GM18909 (cell line): ENCODE measurements around the gene MYOT.

ENCODE experiments used
- ATAC-seq: cut with Tn5 transposase; IDR thresholded peaks from one replicate; pipeline ENCODE4 v1.9.1; 2021; ENCODE audit warnings: mild to moderate bottlenecking; ENCODE audit not compliant: unreplicated experiment, poor library complexity

MYOT gene

DNA sequence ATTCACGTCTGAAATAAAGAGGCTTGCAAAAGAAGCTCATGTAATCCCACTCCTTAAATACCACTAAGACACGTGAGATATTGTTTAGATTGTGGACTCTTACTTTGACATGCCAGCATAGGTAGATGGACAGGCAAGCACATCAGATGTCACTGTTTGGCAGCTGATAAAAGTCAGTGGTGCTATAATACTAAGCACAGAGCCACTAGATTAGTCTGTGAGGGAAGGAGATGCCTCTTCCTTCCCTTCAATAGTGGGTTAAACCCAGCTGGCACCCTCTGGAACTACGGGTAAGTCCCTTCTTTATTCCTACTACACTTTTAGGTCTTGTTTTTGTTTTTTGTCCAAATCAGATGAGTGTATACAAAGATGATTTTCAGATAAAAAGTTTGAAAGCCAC, at the start of gene MYOT:
TSS of gene MYOT (plus strand) at position 197 of the 400 bp plus-strand sequence. CDS start 2,792 bp downstream, outside the sequence.
- no peak for ATAC-seq

GRCh38 chr5:137819766-137820165, 47.9 kb upstream of the MYOT start:
- no peak for ATAC-seq

GRCh38 chr5:137822158-137822764, 45.4 kb upstream of the MYOT start:
- no peak for ATAC-seq

DNA sequence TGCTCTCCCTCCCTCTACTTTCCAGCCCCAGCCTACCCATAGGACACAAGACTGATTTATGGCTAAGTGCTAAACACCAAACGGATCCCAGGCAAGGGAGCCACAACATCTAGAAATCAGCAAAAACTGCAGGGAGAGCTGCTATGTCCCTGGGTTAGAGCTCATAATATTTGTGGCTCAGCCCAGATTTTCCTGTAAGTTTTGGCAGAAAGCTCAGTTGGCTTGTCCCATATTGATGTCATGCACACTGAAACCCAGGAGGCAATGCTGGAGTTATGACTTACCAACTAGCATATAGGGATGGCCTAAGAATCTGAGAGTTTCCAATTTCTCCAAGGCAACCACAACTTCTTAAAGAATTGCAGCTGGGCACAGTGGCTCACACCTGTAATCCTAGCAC, 44.7 kb upstream of the MYOT start:
- ATAC-seq: no peak

- ATAC-seq: no peak
These were observed 42.5 kb upstream of the MYOT start for GRCh38 chr5:137825165-137825564.

DNA sequence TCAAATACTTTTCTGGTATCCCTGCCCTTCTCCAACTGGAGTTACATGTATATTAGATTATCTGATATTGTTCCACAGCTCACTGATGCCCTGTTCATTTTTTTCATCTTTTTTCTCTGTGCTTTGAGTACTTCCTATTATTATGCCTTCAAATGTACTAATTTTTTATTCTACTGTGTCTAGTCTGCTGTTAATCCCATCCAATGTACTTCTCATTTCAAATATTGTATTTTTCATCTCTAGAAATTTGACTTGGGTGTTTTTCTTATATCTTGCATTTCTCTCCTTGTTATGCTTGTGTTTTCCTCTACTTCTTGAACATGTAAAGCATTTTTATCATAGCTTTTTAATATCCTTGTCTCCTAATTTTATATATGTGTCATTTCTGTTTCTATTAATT, 41.6 kb upstream of the MYOT start:
- no peak for ATAC-seq

- no peak for ATAC-seq
These were observed 39.5 kb upstream of the MYOT start for GRCh38 chr5:137828180-137828579.

DNA sequence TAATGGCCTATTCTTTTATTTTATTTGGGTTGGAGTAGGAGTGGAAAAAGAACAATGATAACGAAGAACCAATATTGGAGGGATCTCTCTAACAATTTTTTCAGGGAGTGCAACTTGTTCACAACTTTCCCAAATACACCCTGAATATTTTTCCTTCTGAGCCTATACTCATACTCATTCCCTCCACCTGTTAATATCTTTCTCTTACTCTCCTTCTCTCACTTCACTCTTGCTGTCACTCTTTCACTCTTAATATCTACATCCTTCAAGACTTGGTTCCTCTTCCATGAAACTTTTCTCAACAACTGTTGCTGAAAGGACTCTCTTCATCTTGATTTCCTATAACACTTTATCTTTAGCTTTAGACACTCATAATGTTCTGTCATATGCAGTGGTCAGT, 39.0 kb upstream of the MYOT start:
- no peak for ATAC-seq

- no peak for ATAC-seq
These were observed 36.6 kb upstream of the MYOT start for GRCh38 chr5:137831105-137831504.

DNA sequence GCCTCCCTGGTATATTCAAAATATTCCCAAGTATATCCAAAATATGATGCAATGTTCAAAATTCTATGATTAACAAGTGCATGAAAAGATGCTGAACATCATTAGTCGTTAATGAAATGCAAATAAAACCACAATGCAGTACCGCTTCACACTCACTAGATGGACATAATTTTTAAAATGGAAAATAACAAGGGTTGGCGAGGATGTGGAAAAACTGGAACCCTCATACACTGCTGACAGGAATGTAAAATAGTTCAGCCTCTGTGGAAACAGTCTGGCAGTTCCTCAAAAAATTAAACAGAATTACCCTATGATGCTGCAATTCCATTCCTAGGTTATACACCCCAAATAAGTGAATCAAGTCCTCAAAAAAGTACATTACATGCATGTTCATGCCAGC, 36.1 kb upstream of the MYOT start:
- no peak for ATAC-seq

DNA sequence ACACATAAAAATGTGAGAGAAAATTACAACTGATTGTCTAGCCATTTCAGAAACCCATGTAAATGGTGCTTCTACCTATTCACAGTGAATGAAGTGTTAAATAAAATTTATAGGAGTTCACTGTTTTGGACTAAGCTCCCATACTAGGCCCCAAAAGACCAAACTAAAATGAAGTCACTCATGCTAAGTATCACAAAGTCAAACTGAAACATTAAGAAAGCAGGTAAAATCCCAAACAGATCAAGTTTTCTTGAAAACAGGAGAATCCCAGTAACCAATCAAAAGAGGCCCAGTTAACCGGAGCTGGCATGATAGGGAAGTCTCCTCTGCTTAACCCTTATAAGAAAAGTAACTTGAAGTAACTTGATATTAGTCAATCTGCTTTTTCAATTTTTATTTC, 35.2 kb upstream of the MYOT start:
- ATAC-seq: no peak

- ATAC-seq: no peak
These were observed 34.2 kb upstream of the MYOT start for GRCh38 chr5:137833463-137833862.

DNA sequence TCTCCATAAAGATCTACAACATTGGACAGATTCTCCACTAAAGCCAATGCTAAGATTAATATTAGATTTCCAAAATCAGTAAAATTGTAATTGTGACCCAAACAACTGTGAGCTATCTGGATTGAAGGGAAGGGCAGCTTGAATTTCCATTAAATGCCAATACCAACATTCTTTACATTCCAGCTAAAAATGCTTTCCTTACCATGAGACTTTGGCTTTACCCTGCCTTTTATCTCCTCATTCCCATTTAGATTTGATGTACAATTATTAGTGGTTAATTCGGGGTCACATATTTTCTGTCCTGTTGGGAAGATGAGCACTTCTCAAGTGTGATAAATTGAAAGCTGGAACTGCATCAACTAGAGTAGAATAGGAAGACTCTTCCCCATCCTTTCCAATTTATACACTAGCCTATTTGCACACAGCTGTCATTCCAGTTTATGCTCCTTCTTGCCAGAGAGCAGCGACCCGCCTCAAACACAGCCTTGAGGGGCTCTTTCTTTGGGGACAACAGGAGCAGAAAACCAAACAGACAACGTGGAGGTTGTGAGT, 33.1 kb upstream of the MYOT start:
- no peak for ATAC-seq

DNA sequence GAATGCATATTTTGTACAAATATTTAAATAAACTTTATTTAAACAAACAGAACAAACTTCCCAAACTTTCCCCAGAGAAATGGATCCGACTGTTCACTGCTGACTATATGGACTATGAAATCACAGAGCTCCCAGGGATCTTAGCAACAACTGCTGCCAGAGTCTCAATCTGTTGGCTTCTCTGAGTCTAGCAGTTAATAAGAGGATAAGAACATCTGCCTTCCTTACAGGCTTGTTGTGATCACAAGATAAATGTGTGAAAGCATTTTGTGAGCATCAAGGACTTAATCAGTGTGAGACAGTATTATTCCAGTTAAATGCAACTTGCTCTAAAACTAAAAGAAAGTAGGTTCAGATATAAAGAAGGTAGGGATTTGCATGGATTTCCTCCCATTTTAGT, 31.4 kb upstream of the MYOT start:
- ATAC-seq: no peak

- ATAC-seq: no peak
These were observed 30.7 kb upstream of the MYOT start for GRCh38 chr5:137836997-137837396.

- ATAC-seq: no peak
These were observed 29.9 kb upstream of the MYOT start for GRCh38 chr5:137837491-137838394.

DNA sequence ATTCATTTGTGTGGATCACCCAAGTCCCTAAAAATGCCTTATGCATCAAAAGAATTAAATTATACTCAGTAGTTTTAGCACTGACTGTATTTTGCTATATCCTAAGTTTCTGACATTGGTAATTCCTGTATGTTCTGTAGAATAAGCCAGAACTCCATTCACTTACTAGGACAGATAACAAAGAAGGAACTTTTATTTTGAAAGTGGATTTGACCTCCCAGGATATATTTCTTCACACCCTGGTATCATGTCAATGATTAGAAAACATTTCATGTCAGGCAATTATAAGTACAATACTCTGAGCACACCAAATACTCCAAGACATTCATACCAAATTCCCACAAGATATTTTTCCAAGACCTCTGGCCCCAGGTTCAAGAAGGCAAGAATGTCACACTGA, 28.7 kb upstream of the MYOT start:
- no peak for ATAC-seq

DNA sequence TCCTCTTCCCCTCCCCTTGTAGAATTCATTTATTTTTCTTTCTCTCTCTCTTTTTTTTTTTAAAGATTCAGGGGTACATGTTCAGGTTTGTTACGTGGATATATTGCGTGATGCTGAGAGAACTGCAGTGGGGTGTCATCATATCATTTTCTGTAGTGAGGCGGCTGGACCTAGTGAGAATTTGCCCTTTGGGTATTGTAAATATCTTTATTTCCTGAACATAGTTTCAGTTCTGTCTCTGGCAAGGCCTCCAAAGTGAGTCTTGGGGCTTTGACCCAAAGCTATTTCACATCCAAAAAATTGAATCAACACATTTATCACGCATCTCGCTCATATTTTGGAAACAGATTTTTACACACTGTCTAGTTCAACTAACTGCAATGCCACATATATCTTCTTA, 25.4 kb upstream of the MYOT start:
- ATAC-seq: no peak

GRCh38 chr5:137843676-137844299, 23.9 kb upstream of the MYOT start:
- ATAC-seq: no peak

- no peak for ATAC-seq
These were observed 22.2 kb upstream of the MYOT start for GRCh38 chr5:137845472-137845871.

GRCh38 chr5:137847687-137848086, 20.0 kb upstream of the MYOT start:
- no peak for ATAC-seq
